ENCODE results near the gene ZXDC. TPM values are rescaled to one million over a fixed set of nuclear protein-coding genes. Genes with fewer than 3 reads are reported as not detected.

Gene ZXDC
- total RNA-seq, 1 donor from 2014 or later, result 38.4 TPM

DNA sequence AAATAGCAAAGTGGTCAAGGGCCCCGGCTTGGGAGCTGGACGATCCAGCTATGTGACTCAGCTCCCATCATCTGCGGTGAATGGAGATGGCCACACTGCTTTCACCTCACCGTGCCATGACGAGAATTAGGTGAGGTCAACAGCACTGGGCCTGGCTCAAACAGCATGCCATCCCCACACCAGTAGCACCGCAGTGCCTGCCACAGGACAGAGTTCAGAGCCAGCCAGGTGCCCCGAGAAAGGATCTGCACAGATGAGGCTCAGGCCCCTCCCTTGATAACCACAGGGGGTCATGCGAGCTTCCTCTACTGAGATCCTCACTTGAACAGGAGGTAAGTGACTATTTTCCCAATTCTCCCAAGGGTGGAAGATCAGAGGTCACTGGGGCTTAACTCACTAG, 29.4 kb downstream of the ZXDC start:
- no peak for DNase-seq (ENCODE audit: low read depth)
- TF ChIP-seq, protein P1, sequence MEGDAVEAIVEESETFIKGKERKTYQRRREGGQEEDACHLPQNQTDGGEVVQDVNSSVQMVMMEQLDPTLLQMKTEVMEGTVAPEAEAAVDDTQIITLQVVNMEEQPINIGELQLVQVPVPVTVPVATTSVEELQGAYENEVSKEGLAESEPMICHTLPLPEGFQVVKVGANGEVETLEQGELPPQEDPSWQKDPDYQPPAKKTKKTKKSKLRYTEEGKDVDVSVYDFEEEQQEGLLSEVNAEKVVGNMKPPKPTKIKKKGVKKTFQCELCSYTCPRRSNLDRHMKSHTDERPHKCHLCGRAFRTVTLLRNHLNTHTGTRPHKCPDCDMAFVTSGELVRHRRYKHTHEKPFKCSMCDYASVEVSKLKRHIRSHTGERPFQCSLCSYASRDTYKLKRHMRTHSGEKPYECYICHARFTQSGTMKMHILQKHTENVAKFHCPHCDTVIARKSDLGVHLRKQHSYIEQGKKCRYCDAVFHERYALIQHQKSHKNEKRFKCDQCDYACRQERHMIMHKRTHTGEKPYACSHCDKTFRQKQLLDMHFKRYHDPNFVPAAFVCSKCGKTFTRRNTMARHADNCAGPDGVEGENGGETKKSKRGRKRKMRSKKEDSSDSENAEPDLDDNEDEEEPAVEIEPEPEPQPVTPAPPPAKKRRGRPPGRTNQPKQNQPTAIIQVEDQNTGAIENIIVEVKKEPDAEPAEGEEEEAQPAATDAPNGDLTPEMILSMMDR (IDR thresholded peaks at IDR 0.05; ENCODE audit: insufficient read depth, low read length, poor library complexity, severe bottlenecking), result no peak
- Histone ChIP-seq H3K27me3 (ENCODE audit: control insufficient read depth, insufficient read depth, low read length) (no peaks in the 10 kb centered on the region), H3K4me3 (ENCODE audit: low read depth, low read length) (no peak overlapping the region), H3K36me3 (ENCODE audit: control insufficient read depth, insufficient read depth, low read length) (no peaks in the 10 kb centered on the region)

DNA sequence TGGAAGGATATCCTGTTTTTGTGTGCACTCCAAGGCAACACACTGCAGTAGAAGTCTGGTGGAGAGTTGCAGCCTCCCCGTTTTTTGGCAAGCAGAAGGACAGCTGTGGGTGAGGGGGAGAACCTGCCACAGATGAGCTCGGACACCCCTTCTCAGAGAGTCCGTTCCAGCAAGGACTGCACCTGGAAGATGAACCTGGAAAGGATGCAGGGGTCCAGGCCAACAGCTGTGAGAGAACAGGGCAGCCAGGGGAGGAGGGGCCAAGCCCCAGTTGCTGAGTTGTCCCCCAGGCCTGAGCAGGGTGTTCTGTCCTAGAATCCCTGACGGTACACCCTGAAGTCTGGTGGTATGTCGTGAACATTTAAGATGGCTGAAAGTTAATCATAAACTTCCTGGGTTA, 30.2 kb downstream of the ZXDC start:
- Histone ChIP-seq H3K4me3 (ENCODE audit: low read depth, low read length) (no peak overlapping the region), H3K27me3 (ENCODE audit: control insufficient read depth, insufficient read depth, low read length) (no peaks in the 10 kb centered on the region), H3K36me3 (ENCODE audit: control insufficient read depth, insufficient read depth, low read length) (no peaks in the 10 kb centered on the region)
- TF ChIP-seq, protein P1 (IDR thresholded peaks at IDR 0.05; ENCODE audit: insufficient read depth, low read length, poor library complexity, severe bottlenecking), result no peak
- DNase-seq (ENCODE audit: low read depth), result no peak

DNA sequence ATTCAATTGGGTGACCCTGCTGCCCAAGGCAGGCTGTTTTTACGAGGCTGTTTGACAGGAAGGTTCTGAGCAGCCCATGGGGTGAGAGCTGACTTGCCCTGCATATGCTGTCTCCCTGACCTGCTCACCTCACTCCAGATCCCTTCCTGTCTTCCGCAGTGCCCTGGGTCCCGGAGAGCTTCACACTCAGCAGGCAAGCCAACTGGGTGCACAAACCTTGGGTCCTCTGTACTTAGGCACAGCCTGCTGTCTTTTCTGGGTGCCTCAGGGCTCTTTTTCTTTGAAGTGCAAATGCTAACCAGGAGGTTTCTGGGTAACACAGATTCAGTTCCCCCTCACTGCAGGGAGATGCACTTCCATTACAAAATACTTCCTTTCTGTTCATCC, 32.8 kb downstream of the ZXDC start:
- TF ChIP-seq, protein P1 (IDR thresholded peaks at IDR 0.05; ENCODE audit: insufficient read depth, low read length, poor library complexity, severe bottlenecking), result no peak
- no peaks in the 10 kb centered on the region for H3K36me3 ChIP-seq (ENCODE audit: control insufficient read depth, insufficient read depth, low read length)
- H3K4me3 ChIP-seq (ENCODE audit: low read depth, low read length), result no peak overlapping the region
- no peak for DNase-seq (ENCODE audit: low read depth)
- no peaks in the 10 kb centered on the region for H3K27me3 ChIP-seq (ENCODE audit: control insufficient read depth, insufficient read depth, low read length)

DNA sequence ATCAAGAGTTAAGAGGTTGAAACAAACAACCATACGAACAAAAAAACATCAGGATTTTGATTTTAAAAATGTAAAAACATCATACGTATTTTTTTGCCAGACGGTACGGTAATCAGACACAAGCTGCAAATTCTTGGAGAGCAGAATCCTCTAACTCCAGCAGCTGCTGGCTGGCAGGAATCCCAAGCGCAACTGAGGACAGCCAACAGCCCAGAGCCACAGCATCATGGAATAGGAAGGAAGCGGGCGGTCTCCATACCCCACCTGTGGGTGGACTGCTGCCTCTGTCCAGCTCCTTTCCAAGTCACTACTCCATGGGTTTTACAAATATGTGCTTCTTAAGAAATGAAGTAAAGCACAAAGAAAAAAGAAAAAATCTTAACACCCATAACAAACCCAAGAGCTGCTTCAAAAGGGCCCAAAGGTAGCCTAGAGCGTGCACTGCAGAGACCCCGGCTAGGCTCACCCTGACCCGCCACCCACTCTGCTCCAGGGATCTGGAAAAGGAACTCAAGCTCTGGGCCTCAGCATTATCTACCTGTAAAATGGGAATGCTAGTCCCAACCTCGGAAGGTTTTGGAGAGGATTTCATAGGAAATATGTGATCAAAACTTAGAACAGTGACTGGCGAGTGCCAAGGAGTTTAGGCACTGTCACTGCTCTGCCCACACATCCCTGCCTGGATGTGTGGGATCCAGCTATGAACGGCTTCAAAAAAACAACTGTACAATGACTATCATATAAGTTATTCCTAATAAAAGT, 33.4 kb downstream of the ZXDC start:
- no peaks in the 10 kb centered on the region for H3K36me3 ChIP-seq (ENCODE audit: control insufficient read depth, insufficient read depth, low read length)
- no peaks in the 10 kb centered on the region for H3K27me3 ChIP-seq (ENCODE audit: control insufficient read depth, insufficient read depth, low read length)
- no peak for DNase-seq (ENCODE audit: low read depth)
- TF ChIP-seq, protein P1 (IDR thresholded peaks at IDR 0.05; ENCODE audit: insufficient read depth, low read length, poor library complexity, severe bottlenecking), result no peak
- no peak overlapping the region for H3K4me3 ChIP-seq (ENCODE audit: low read depth, low read length)

DNA sequence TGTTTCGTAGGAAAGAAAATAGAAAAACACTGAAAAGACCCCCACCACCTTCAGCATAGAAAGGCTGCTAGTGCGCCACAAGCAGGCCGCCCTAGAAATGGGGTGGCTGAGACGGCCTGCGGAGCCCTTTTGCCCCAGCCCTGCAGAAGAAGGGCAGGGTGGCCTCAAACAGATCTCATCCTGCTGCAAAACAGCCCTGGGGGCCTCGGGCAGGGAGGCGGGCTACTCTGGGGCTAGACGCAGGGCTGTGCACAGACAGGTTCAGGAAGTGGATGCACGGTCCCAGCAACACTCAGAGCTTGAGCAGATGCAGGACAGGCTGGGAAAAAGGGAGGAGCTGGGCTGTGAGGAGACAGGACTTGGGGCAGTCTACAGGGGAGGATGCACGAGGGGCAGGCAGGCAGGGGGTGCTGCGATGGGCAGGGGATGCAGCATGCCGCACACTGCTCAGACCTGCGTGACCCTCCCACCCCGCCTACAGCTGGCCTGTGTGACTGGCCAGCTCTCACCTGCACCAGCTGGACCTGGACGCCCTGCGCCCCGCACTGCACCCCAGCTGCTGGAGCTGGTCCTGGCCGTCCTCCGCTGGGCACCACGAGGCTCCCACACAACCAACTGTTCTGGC, 34.3 kb downstream of the ZXDC start:
- Histone ChIP-seq H3K4me3 (ENCODE audit: low read depth, low read length) (no peak overlapping the region), H3K27me3 (ENCODE audit: control insufficient read depth, insufficient read depth, low read length) (no peaks in the 10 kb centered on the region), H3K36me3 (ENCODE audit: control insufficient read depth, insufficient read depth, low read length) (no peaks in the 10 kb centered on the region)
- no peak for DNase-seq (ENCODE audit: low read depth)
- TF ChIP-seq, protein P1 (IDR thresholded peaks at IDR 0.05; ENCODE audit: insufficient read depth, low read length, poor library complexity, severe bottlenecking), result no peak

DNA sequence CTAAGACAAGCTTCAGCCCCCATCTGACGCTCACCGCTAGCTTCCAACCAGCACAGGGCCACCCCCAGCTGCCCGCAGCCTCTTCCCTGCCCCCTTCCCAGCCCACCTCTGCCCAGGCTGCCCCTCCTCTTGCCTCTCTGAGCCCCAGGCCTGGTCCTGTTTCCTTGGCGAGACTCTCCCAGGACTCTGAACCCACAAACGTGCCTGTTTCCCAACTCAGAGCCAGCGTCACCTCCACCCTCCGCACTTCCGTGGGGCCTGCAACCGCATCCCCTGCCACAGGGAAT, 35.0 kb downstream of the ZXDC start:
- H3K27me3 ChIP-seq (ENCODE audit: control insufficient read depth, insufficient read depth, low read length), result no peaks in the 10 kb centered on the region
- no peak overlapping the region for H3K4me3 ChIP-seq (ENCODE audit: low read depth, low read length)
- no peak for DNase-seq (ENCODE audit: low read depth)
- TF ChIP-seq, protein P1 (IDR thresholded peaks at IDR 0.05; ENCODE audit: insufficient read depth, low read length, poor library complexity, severe bottlenecking), result no peak
- no peaks in the 10 kb centered on the region for H3K36me3 ChIP-seq (ENCODE audit: control insufficient read depth, insufficient read depth, low read length)
